ENCODE data around the gene ARRDC4. TPM values are rescaled to one million over a fixed set of nuclear protein-coding genes. Genes with fewer than 3 reads are reported as not detected.

Gene ARRDC4
- total RNA-seq, 4 donors from 2014 or later, result 10.2 to 45.1 (median 25.0) TPM

- intact Hi-C loops (cut with DNase I; ENCODE audit: low total_unique reads), result no loop called here
- no peak for TF ChIP-seq CTCF (IDR thresholded peaks at IDR 0.05)
- TF ChIP-seq POLR2A (IDR thresholded peaks at IDR 0.05), result no peak
- H3K9me3 ChIP-seq, result no peaks in the 10 kb centered on the region
- H3K27ac ChIP-seq, result no peak overlapping the region
- no peak for DNase-seq
- no peaks in the 10 kb centered on the region for H3K36me3 ChIP-seq
- no peak overlapping the region for H3K4me3 ChIP-seq
- H3K27me3 ChIP-seq, result no peaks in the 10 kb centered on the region
- H3K4me1 ChIP-seq, result no peaks in the 10 kb centered on the region
Measured at GRCh38 chr15:97989299-97989698, 28.8 kb downstream of the ARRDC4 start.

GRCh38 chr15:97991972-97992541 lies 31.6 kb downstream of the ARRDC4 start:
- H3K4me3 ChIP-seq, result no peak overlapping the region
- no peaks in the 10 kb centered on the region for H3K36me3 ChIP-seq
- no peaks in the 10 kb centered on the region for H3K27me3 ChIP-seq
- no peak overlapping the region for H3K27ac ChIP-seq
- TF ChIP-seq CTCF (IDR thresholded peaks at IDR 0.05) (no peak), POLR2A (IDR thresholded peaks at IDR 0.05) (no peak)
- no peak for DNase-seq
- intact Hi-C loops (cut with DNase I; ENCODE audit: low total_unique reads), result no loop called here
- H3K9me3 ChIP-seq, result no peaks in the 10 kb centered on the region
- no peaks in the 10 kb centered on the region for H3K4me1 ChIP-seq

GRCh38 chr15:97992823-97993222 lies 32.3 kb downstream of the ARRDC4 start:
- no peak overlapping the region for H3K4me3 ChIP-seq
- DNase-seq, result no peak
- H3K27ac ChIP-seq, result no peak overlapping the region
- no peaks in the 10 kb centered on the region for H3K4me1 ChIP-seq
- H3K9me3 ChIP-seq, result no peaks in the 10 kb centered on the region
- no peaks in the 10 kb centered on the region for H3K27me3 ChIP-seq
- intact Hi-C loops (cut with DNase I; ENCODE audit: low total_unique reads), result no loop called here
- no peaks in the 10 kb centered on the region for H3K36me3 ChIP-seq
- TF ChIP-seq CTCF (IDR thresholded peaks at IDR 0.05) (no peak), POLR2A (IDR thresholded peaks at IDR 0.05) (no peak)

GRCh38 chr15:97993310-97993738 lies 32.8 kb downstream of the ARRDC4 start:
- intact Hi-C loops (cut with DNase I; ENCODE audit: low total_unique reads), result no loop called here
- no peaks in the 10 kb centered on the region for H3K27me3 ChIP-seq
- H3K4me3 ChIP-seq, result no peak overlapping the region
- H3K4me1 ChIP-seq, result no peaks in the 10 kb centered on the region
- DNase-seq, result no peak
- TF ChIP-seq POLR2A (IDR thresholded peaks at IDR 0.05) (no peak), CTCF (IDR thresholded peaks at IDR 0.05) (no peak)
- H3K36me3 ChIP-seq, result no peaks in the 10 kb centered on the region
- H3K27ac ChIP-seq, result no peak overlapping the region
- H3K9me3 ChIP-seq, result no peaks in the 10 kb centered on the region

DNA sequence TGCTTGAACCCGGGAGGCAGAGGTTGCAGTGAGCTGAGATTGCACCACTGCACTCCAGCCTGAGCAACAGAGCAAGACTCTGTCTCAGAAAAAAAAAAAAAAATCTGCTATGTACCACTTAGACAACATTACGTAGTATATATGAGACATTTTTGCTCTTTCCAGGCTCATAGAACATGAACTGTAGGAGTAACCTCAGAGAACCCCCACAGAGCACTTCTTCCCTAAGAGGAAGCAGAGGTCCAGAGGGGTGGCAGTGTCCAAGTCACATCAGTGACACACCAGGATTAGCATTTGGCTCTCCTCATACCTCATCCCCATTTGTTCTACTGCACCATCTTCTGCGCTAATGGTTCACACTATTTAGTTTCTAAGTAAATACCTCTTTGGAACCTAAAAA lies 33.7 kb downstream of the ARRDC4 start:
- H3K4me1 ChIP-seq, result no peaks in the 10 kb centered on the region
- H3K9me3 ChIP-seq, result no peaks in the 10 kb centered on the region
- H3K36me3 ChIP-seq, result no peaks in the 10 kb centered on the region
- DNase-seq, result no peak
- H3K27ac ChIP-seq, result no peak overlapping the region
- H3K27me3 ChIP-seq, result no peaks in the 10 kb centered on the region
- no peak for TF ChIP-seq CTCF (IDR thresholded peaks at IDR 0.05)
- no peak for TF ChIP-seq POLR2A (IDR thresholded peaks at IDR 0.05)
- intact Hi-C loops (cut with DNase I; ENCODE audit: low total_unique reads), result no loop called here
- no peak overlapping the region for H3K4me3 ChIP-seq

Data from uterus (tissue), 4 donors.